Raji (cell line): ENCODE results near the gene TTC6.

Experiments
- POLR2A ChIP-seq: IDR thresholded peaks from 2 replicates; pipeline ENCODE4 v1.6.1; 2011; ENCODE audit warnings: low read depth, low read length, control low read depth; ENCODE audit not compliant: insufficient read depth

Gene TTC6

GRCh38 chr14:37599507-37600368 is 4.3 kb downstream of the TTC6 start:
- TF ChIP-seq POLR2A, result no peak

- TF ChIP-seq POLR2A, result no peak
Observed at GRCh38 chr14:37600880-37601741, 5.7 kb downstream of the TTC6 start.

- no peak for TF ChIP-seq POLR2A
Observed at GRCh38 chr14:37601865-37602264, 6.4 kb downstream of the TTC6 start.

GRCh38 chr14:37602605-37603453 is 7.4 kb downstream of the TTC6 start:
- no peak for TF ChIP-seq POLR2A

GRCh38 chr14:37603688-37604251 is 8.3 kb downstream of the TTC6 start:
- TF ChIP-seq POLR2A, result no peak

- no peak for TF ChIP-seq POLR2A
Observed at GRCh38 chr14:37606678-37607077, 11.2 kb downstream of the TTC6 start.

- no peak for TF ChIP-seq POLR2A
Observed at GRCh38 chr14:37608649-37609048, 13.2 kb downstream of the TTC6 start.

- no peak for TF ChIP-seq POLR2A
Observed at GRCh38 chr14:37610945-37611523, 15.6 kb downstream of the TTC6 start.

- no peak for TF ChIP-seq POLR2A
Observed at GRCh38 chr14:37615582-37616289, 20.3 kb downstream of the TTC6 start.

- no peak for TF ChIP-seq POLR2A
Observed at GRCh38 chr14:37616853-37617252, 21.4 kb downstream of the TTC6 start.

- no peak for TF ChIP-seq POLR2A
Observed at GRCh38 chr14:37617864-37618365, 22.5 kb downstream of the TTC6 start.

GRCh38 chr14:37618498-37619028 is 23.1 kb downstream of the TTC6 start:
- TF ChIP-seq POLR2A, result no peak

- TF ChIP-seq POLR2A, result no peak
Observed at GRCh38 chr14:37620856-37621255, 25.4 kb downstream of the TTC6 start.

- TF ChIP-seq POLR2A, result no peak
Observed at GRCh38 chr14:37622231-37622923, 26.9 kb downstream of the TTC6 start.
